HCT116 (cell line): ENCODE results near the gene DLK1. TPM values are rescaled to one million over a fixed set of nuclear protein-coding genes. Genes with fewer than 3 reads are reported as not detected.

Experiments
- ATAC-seq: fragments of 200-7000 bp; cut with Tn5 transposase; 2 replicates; pipeline ENCODE4 v1.9.1; 2020; ENCODE audit warnings: mild to moderate bottlenecking, moderate library complexity
- BruUV-seq: library from RNA; stranded (reverse); fragments of 400-500 nt; replicated peaks from 2 replicates; lab custom pipeline; 2021; lab: Mats Ljungman, UMichigan
- CTCF ChIA-PET: fragments of 300-600 bp; sonication (Branson Sonifier 250); formaldehyde crosslinking; loops from one replicate; lab custom pipeline; 2021; ENCODE audit warnings: antibody characterized with exemption; lab: Charles Lee
- POLR2A ChIA-PET: fragments of 300-600, 350-600 bp; sonication (Branson Sonifier 250); formaldehyde crosslinking; loops from one replicate; lab custom pipeline; 2021; ENCODE audit warnings: antibody characterized with exemption; lab: Charles Lee
- RAD21 ChIA-PET, 2 experiments: fragments of 300-600 bp; sonication (Branson Sonifier 250); formaldehyde crosslinking; loops; one replicate each; lab custom pipeline; 2023; ENCODE audit warnings: low total read pairs in 2 of 2; ENCODE audit not compliant: uncharacterized antibody in 2 of 2, unreplicated experiment in 2 of 2, low non-redundant PET in 1 of 2; lab: Charles Lee
- DNase-seq: peaks from one replicate; pipeline ENCODE4 v3.0.0-alpha.2; 2010; ENCODE audit warnings: low read depth, low spot score
- H2AFZ ChIP-seq: fragments of 200-600 bp; shearing (Covaris generic), sonication (generic); 2 replicates; pipeline ENCODE4 v1.6.1; 2017; ENCODE audit warnings: low read depth, mixed run types, mixed read lengths, antibody characterized with exemption, low read length; ENCODE audit not compliant: poor library complexity, severe bottlenecking
- H3K27ac ChIP-seq: 2 replicates; pipeline ENCODE4 v1.5.1; 2012; ENCODE audit warnings: low read depth, low read length
- H3K27me3 ChIP-seq: fragments of 200-600 bp; sonication (generic); 2 replicates; pipeline ENCODE4 v1.6.1; 2016; ENCODE audit warnings: mixed run types, low read length, mixed read lengths; ENCODE audit not compliant: insufficient read depth
- H3K36me3 ChIP-seq, 2 experiments: fragments of 200-500 bp in 1 of 2; fragments of 200-600 bp in 1 of 2; sonication (Bioruptor generic) in 1 of 2; sonication (generic) in 1 of 2; 2 replicates each; pipeline versions ENCODE4 v1.5.1 to v1.6.1; 2014 to 2016; ENCODE audit warnings: low read length in 2 of 2, inconsistent platforms in 1 of 2, mixed read lengths in 1 of 2, mixed run types in 1 of 2; ENCODE audit not compliant: insufficient read depth in 2 of 2, control insufficient read depth in 1 of 2
- H3K4me1 ChIP-seq, 2 experiments: fragments of 200-600 bp in 1 of 2; sonication (generic) in 1 of 2; 2 replicates each; pipeline versions ENCODE4 v1.5.1 to v1.6.1; 2012 to 2017; ENCODE audit warnings: low read length in 2 of 2, inconsistent platforms in 1 of 2, mild to moderate bottlenecking in 1 of 2, mixed read lengths in 1 of 2, mixed run types in 1 of 2, moderate library complexity in 1 of 2; ENCODE audit not compliant: insufficient read depth in 2 of 2, control insufficient read depth in 1 of 2
- H3K4me2 ChIP-seq: fragments of 200-600 bp; sonication (generic); 2 replicates; pipeline ENCODE4 v1.6.1; 2017; ENCODE audit warnings: mixed run types, low read length, mixed read lengths
- H3K4me3 ChIP-seq, 2 experiments: fragments of 200-600 bp in 1 of 2; sonication (generic) in 1 of 2; replicated peaks in 1 of 2; 2 replicates each; pipeline ENCODE4 v1.5.1; 2011 to 2016; ENCODE audit warnings: low read length in 2 of 2, control low read depth in 1 of 2, low read depth in 1 of 2, mild to moderate bottlenecking in 1 of 2, mixed read lengths in 1 of 2, mixed run types in 1 of 2
- H3K79me2 ChIP-seq: fragments of 200-600 bp; sonication (generic); 2 replicates; pipeline ENCODE4 v1.6.1; 2017; ENCODE audit warnings: mild to moderate bottlenecking, mixed run types, low read length, moderate library complexity, mixed read lengths; ENCODE audit not compliant: insufficient read depth
- H3K9ac ChIP-seq: fragments of 200-600 bp; sonication (generic); 2 replicates; pipeline ENCODE4 v1.6.1; 2016; ENCODE audit warnings: low read length, mixed read lengths
- H3K9me2 ChIP-seq: fragments of 200-600 bp; sonication (generic), shearing (Covaris generic); 2 replicates; pipeline ENCODE4 v1.6.1; 2017; ENCODE audit warnings: mixed run types, mild to moderate bottlenecking, moderate library complexity; ENCODE audit not compliant: insufficient read depth
- H3K9me3 ChIP-seq, 2 experiments: fragments of 200-500 bp in 1 of 2; fragments of 200-600 bp in 1 of 2; sonication (Bioruptor generic) in 1 of 2; sonication (generic) in 1 of 2; 2 replicates each; pipeline ENCODE4 v1.6.1; 2014 to 2017; ENCODE audit warnings: low read length in 2 of 2, mixed read lengths in 2 of 2, inconsistent platforms in 1 of 2, low read depth in 1 of 2, mild to moderate bottlenecking in 1 of 2, mixed run types in 1 of 2, moderate library complexity in 1 of 2; ENCODE audit not compliant: control insufficient read depth in 1 of 2, insufficient read depth in 1 of 2
- H4K20me1 ChIP-seq: fragments of 200-600 bp; sonication (generic), shearing (Covaris generic); 2 replicates; pipeline ENCODE4 v1.6.1; 2017; ENCODE audit warnings: mixed run types, mild to moderate bottlenecking, moderate library complexity; ENCODE audit not compliant: insufficient read depth
- CBX3 ChIP-seq: IDR thresholded peaks from 2 replicates; pipeline ENCODE4 v1.6.1; 2012; ENCODE audit warnings: low read depth
- CEBPB ChIP-seq: IDR thresholded peaks from 2 replicates; pipeline ENCODE4 v1.6.1; 2012; ENCODE audit warnings: low read depth
- EGR1 ChIP-seq: IDR thresholded peaks from 2 replicates; pipeline ENCODE4 v1.6.1; 2012; ENCODE audit warnings: low read depth
- ELF1 ChIP-seq: IDR thresholded peaks from 2 replicates; pipeline ENCODE4 v1.6.1; 2012; ENCODE audit warnings: low read depth, borderline replicate concordance
- POLR2A ChIP-seq: IDR thresholded peaks from 2 replicates; pipeline ENCODE4 v1.7.0; 2011; ENCODE audit warnings: borderline replicate concordance; ENCODE audit not compliant: insufficient read depth, insufficient read length; ENCODE audit errors: extremely low read depth
- POLR2AphosphoS5 ChIP-seq: IDR thresholded peaks from 2 replicates; pipeline ENCODE4 v1.6.1; 2011; ENCODE audit warnings: mild to moderate bottlenecking, low read depth, low read length, moderate library complexity
- RAD21 ChIP-seq: IDR thresholded peaks from 2 replicates; pipeline ENCODE4 v1.6.1; 2012; ENCODE audit warnings: low read depth, mild to moderate bottlenecking
- SP1 ChIP-seq: IDR thresholded peaks from 2 replicates; pipeline ENCODE4 v1.6.1; 2012; ENCODE audit warnings: low read depth
- TCF7L2 ChIP-seq: IDR thresholded peaks from 2 replicates; pipeline ENCODE4 v1.7.0; 2011; ENCODE audit warnings: borderline replicate concordance, inconsistent platforms; ENCODE audit not compliant: insufficient read depth, insufficient read length; ENCODE audit errors: extremely low read depth
- YY1 ChIP-seq: IDR thresholded peaks from 2 replicates; pipeline ENCODE4 v1.6.1; 2011; ENCODE audit warnings: low read length, low read depth, moderate library complexity, mild to moderate bottlenecking; ENCODE audit not compliant: insufficient replicate concordance; ENCODE audit errors: extremely low read depth
- ZFX ChIP-seq: fragments of 450-650 bp; IDR thresholded peaks from 2 replicates; pipeline ENCODE4 v1.6.1; 2017
- intact Hi-C: fragments of 100-400 bp; cut with micrococcal nuclease; formaldehyde crosslinking; loops from 2 replicates; pipeline ENCODE4 v1.10.0; 2022
- total RNA-seq: library from RNA; stranded (reverse); gene quantifications from one replicate; pipeline ENCODE4 v1.2.1, GENCODE V29; 2021; ENCODE audit not compliant: unreplicated experiment
- TF ChIP-seq, protein P1 (sequence below), 3 experiments: fragments of 200-600 bp in 1 of 3; sonication (generic) in 1 of 3; IDR thresholded peaks in 2 of 3; conservative IDR thresholded peaks in 1 of 3; 2 replicates each; pipeline ENCODE4 v1.5.1; 2012 to 2017; ENCODE audit warnings: low read depth in 2 of 3, low read length in 2 of 3, antibody characterized with exemption in 1 of 3, borderline replicate concordance in 1 of 3, control low read depth in 1 of 3, mild to moderate bottlenecking in 1 of 3, mixed read lengths in 1 of 3, mixed run types in 1 of 3, moderate library complexity in 1 of 3; ENCODE audit not compliant: insufficient read depth in 1 of 3
- TF ChIP-seq, protein P2 (sequence below): IDR thresholded peaks from 2 replicates; pipeline ENCODE4 v1.6.1; 2012; ENCODE audit warnings: low read depth
- TF ChIP-seq, protein P3 (sequence below): IDR thresholded peaks from 2 replicates; pipeline ENCODE4 v1.6.1; 2012
- TF ChIP-seq, protein P4 (sequence below): IDR thresholded peaks from 2 replicates; pipeline ENCODE4 v1.6.1; 2012
- TF ChIP-seq, protein P5 (sequence below): IDR thresholded peaks from 2 replicates; pipeline ENCODE4 v1.6.1; 2011; ENCODE audit warnings: mild to moderate bottlenecking, low read length, moderate library complexity; ENCODE audit not compliant: insufficient replicate concordance; ENCODE audit errors: extremely low read depth

The DLK1 gene
- total RNA-seq, 1 experiment from 2014 or later = 1.5 TPM

DNA sequence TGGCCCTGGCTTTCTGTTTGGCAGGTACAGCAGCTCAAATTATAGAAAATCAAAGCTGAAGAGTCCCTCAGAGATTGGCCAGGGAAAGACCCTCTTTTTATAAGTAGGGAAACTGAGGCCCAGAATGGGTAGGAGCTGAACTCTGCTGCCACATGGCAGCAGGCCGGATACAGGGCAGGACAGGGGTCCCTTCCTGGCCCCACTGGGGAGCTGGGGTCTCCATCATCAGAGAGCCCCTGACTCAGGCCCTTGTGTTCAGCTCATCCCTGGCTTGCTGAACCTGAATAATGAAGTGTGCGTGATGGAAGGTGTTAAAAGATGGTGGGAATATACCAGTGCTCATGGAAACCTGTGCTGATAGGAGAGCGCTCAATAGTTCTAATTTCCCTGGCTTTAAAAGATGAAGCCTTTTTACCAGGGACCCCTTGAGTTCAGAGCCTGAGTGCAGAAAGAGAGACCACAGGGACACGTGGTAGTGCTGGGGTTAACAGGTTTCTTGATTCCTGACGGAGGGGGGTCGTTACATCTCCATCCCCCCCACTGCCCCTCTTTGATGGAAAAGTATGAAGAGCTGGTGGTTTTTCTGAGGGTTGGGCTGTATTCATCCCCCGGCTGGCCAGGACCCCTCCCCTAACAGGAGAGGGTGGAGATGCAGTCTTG is 4.4 kb downstream of the DLK1 start:
- ChIA-PET RAD21 (no interaction called here), POLR2A (interaction anchor here (0.6 kb wide), 1 partner anchor 87 kb away, joined by 3 read pairs; no protein-coding TSS in a partner anchor), CTCF (no interaction called here)
- no peaks in the 10 kb centered on the region for H3K9me3 ChIP-seq
- H3K79me2 ChIP-seq = no peaks in the 10 kb centered on the region
- H3K9me2 ChIP-seq = no peaks in the 10 kb centered on the region
- no peak overlapping the region for H2AFZ ChIP-seq
- no peaks in the 10 kb centered on the region for H4K20me1 ChIP-seq
- no peak overlapping the region for H3K4me3 ChIP-seq
- H3K4me1 ChIP-seq = no peaks in the 10 kb centered on the region
- TF ChIP-seq EGR1 (no peak), ELF1 (no peak), YY1 (no peak), RAD21 (no peak), TCF7L2 (no peak), ZFX (no peak), POLR2A (no peak), CBX3 (no peak), POLR2AphosphoS5 (no peak), SP1 (no peak), CEBPB (no peak)
- TF ChIP-seq, protein P1, sequence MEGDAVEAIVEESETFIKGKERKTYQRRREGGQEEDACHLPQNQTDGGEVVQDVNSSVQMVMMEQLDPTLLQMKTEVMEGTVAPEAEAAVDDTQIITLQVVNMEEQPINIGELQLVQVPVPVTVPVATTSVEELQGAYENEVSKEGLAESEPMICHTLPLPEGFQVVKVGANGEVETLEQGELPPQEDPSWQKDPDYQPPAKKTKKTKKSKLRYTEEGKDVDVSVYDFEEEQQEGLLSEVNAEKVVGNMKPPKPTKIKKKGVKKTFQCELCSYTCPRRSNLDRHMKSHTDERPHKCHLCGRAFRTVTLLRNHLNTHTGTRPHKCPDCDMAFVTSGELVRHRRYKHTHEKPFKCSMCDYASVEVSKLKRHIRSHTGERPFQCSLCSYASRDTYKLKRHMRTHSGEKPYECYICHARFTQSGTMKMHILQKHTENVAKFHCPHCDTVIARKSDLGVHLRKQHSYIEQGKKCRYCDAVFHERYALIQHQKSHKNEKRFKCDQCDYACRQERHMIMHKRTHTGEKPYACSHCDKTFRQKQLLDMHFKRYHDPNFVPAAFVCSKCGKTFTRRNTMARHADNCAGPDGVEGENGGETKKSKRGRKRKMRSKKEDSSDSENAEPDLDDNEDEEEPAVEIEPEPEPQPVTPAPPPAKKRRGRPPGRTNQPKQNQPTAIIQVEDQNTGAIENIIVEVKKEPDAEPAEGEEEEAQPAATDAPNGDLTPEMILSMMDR (IDR thresholded peaks at IDR 0.05 in 2 of 3, conservative IDR thresholded peaks at IDR 0.05 in 1 of 3; ENCODE audit: borderline replicate concordance in 1 of 3, insufficient read depth in 1 of 3, low read depth in 2 of 3, low read length in 2 of 3) = no peak
- TF ChIP-seq, protein P2, sequence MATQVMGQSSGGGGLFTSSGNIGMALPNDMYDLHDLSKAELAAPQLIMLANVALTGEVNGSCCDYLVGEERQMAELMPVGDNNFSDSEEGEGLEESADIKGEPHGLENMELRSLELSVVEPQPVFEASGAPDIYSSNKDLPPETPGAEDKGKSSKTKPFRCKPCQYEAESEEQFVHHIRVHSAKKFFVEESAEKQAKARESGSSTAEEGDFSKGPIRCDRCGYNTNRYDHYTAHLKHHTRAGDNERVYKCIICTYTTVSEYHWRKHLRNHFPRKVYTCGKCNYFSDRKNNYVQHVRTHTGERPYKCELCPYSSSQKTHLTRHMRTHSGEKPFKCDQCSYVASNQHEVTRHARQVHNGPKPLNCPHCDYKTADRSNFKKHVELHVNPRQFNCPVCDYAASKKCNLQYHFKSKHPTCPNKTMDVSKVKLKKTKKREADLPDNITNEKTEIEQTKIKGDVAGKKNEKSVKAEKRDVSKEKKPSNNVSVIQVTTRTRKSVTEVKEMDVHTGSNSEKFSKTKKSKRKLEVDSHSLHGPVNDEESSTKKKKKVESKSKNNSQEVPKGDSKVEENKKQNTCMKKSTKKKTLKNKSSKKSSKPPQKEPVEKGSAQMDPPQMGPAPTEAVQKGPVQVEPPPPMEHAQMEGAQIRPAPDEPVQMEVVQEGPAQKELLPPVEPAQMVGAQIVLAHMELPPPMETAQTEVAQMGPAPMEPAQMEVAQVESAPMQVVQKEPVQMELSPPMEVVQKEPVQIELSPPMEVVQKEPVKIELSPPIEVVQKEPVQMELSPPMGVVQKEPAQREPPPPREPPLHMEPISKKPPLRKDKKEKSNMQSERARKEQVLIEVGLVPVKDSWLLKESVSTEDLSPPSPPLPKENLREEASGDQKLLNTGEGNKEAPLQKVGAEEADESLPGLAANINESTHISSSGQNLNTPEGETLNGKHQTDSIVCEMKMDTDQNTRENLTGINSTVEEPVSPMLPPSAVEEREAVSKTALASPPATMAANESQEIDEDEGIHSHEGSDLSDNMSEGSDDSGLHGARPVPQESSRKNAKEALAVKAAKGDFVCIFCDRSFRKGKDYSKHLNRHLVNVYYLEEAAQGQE = no peak
- TF ChIP-seq, protein P3, sequence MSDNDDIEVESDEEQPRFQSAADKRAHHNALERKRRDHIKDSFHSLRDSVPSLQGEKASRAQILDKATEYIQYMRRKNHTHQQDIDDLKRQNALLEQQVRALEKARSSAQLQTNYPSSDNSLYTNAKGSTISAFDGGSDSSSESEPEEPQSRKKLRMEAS = no peak
- TF ChIP-seq, protein P4, sequence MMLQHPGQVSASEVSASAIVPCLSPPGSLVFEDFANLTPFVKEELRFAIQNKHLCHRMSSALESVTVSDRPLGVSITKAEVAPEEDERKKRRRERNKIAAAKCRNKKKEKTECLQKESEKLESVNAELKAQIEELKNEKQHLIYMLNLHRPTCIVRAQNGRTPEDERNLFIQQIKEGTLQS = no peak
- TF ChIP-seq, protein P5, sequence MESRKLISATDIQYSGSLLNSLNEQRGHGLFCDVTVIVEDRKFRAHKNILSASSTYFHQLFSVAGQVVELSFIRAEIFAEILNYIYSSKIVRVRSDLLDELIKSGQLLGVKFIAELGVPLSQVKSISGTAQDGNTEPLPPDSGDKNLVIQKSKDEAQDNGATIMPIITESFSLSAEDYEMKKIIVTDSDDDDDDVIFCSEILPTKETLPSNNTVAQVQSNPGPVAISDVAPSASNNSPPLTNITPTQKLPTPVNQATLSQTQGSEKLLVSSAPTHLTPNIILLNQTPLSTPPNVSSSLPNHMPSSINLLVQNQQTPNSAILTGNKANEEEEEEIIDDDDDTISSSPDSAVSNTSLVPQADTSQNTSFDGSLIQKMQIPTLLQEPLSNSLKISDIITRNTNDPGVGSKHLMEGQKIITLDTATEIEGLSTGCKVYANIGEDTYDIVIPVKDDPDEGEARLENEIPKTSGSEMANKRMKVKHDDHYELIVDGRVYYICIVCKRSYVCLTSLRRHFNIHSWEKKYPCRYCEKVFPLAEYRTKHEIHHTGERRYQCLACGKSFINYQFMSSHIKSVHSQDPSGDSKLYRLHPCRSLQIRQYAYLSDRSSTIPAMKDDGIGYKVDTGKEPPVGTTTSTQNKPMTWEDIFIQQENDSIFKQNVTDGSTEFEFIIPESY = no peak
- BruUV-seq = no TSS peak
- DNase-seq = no peak
- no peak overlapping the region for H3K4me2 ChIP-seq
- no peak overlapping the region for H3K27ac ChIP-seq
- no peak for ATAC-seq
- H3K27me3 ChIP-seq = no peaks in the 10 kb centered on the region
- intact Hi-C loops = no loop called here
- H3K36me3 ChIP-seq = no peaks in the 10 kb centered on the region
- H3K9ac ChIP-seq = no peak overlapping the region
